ENCODE data around the gene NADSYN1.
A peak's percentile ranks its signal among the peaks of the same experiment; 100 is the strongest.
"Not testable (repeated sequence)": the region's sequence is repeated elsewhere in the genome, so short reads cannot be mapped to it uniquely, and the experiment has no call there.

The NADSYN1 gene

GRCh38 chr11:71418643-71419042 lies 34.4 kb upstream of the NADSYN1 start:
- no peak overlapping the region for H3K4me3 ChIP-seq (ENCODE audit: low read depth, low read length)
- TF ChIP-seq CTCF (IDR thresholded peaks at IDR 0.05; ENCODE audit: low read depth, low read length), result no peak

GRCh38 chr11:71420455-71421241 lies 32.4 kb upstream of the NADSYN1 start:
- no peak overlapping the region for H3K4me3 ChIP-seq (ENCODE audit: low read depth, low read length)
- TF ChIP-seq CTCF (IDR thresholded peaks at IDR 0.05; ENCODE audit: low read depth, low read length), result peak; percentile 86

GRCh38 chr11:71421392-71421950 lies 31.5 kb upstream of the NADSYN1 start:
- no peak overlapping the region for H3K4me3 ChIP-seq (ENCODE audit: low read depth, low read length)
- no peak for TF ChIP-seq CTCF (IDR thresholded peaks at IDR 0.05; ENCODE audit: low read depth, low read length)

DNA sequence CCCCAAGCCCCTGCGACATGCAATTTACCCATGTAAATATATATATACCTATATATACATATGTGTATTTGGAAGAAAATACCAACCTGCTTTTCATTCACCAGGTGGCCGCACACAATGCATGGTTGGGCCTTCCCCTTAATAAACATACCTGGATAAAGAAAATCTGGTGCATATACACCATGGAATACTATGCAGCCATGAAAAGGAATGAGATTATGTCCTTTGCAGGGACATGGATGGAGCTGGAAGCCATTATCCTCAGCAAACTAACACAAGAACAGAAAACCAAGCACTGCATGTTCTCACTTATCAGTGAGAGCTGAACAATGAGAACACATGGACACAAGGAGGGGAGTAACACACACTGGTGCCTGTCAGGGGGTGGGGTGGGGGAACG lies 30.7 kb upstream of the NADSYN1 start:
- not testable (repeated sequence) for H3K4me3 ChIP-seq (ENCODE audit: low read depth, low read length)

DNA sequence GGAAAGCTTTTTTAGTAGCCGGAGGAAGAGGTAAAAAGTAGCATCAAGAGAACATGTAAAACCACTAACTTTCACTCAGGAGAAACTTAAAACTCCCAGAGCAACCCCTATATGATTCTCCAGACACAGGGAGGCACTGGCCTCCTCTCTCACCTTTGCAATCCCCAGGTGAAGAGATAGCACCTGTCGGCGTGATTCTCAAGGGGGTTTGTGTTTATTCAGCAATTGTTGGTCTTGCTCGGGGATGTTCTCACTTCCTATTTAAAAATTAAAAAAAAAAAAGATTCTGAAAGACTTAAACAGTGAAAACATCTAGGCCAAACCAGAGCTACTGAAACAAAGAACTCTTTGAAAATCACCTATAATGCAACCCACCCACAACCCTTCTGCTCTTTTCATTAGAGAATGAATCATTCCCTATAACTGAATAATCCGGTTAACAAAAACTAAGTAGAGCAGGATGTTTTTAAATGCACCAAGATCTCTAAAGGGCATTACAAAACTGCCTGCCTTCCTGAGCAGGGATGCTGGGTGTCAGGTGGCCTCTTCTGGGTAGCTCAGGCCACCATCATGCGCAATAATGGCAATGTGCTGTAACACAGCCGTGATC lies 29.7 kb upstream of the NADSYN1 start:
- no peak overlapping the region for H3K4me3 ChIP-seq (ENCODE audit: low read depth, low read length)
- no peak for TF ChIP-seq CTCF (IDR thresholded peaks at IDR 0.05; ENCODE audit: low read depth, low read length)

- no peak overlapping the region for H3K4me3 ChIP-seq (ENCODE audit: low read depth, low read length)
- TF ChIP-seq CTCF (IDR thresholded peaks at IDR 0.05; ENCODE audit: low read depth, low read length), result no peak
Observed at GRCh38 chr11:71425409-71425808, 27.6 kb upstream of the NADSYN1 start.

DNA sequence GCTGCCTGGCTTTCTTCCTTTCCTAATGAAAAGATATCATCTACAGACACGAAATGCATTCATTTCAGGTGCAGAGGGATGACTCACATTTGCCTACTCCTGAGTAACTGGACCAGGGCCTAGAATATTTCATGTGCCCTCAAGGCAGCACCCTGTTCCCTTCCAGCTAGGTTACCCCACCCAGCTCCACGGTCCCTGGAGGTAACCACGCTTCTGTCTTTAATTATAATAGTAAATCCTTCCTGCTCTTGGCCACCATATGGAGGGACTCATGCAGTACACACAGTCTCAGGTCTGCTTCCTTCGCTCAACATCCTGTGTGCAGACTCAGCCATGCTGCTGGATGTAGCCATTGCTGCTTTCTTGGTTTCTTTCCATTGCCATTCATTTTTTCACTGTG lies 27.1 kb upstream of the NADSYN1 start:
- no peak for TF ChIP-seq CTCF (IDR thresholded peaks at IDR 0.05; ENCODE audit: low read depth, low read length)
- no peak overlapping the region for H3K4me3 ChIP-seq (ENCODE audit: low read depth, low read length)

All from WI38 (cell line).